CD4-positive, alpha-beta T cell treated with Interleukin-1 beta for 1 hour (primary cell): ENCODE data around the gene LYPD1.
"Not testable (repeated sequence)": the region's sequence is repeated elsewhere in the genome, so short reads cannot be mapped to it uniquely, and the experiment has no call there.

Source experiments
- DNase-seq, 2 donors: peaks; one replicate each; pipeline ENCODE4 v3.0.0-alpha.2; 2020 to 2022

Gene LYPD1, protein sequence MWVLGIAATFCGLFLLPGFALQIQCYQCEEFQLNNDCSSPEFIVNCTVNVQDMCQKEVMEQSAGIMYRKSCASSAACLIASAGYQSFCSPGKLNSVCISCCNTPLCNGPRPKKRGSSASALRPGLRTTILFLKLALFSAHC

GRCh38 chr2:132669908-132670495 lies at the start of gene LYPD1:
Gene LYPD1, minus strand, starts transcription at chr2:132670205. Its CDS starts 273 bp downstream, at chr2:132669932.
- no peak for DNase-seq

DNA sequence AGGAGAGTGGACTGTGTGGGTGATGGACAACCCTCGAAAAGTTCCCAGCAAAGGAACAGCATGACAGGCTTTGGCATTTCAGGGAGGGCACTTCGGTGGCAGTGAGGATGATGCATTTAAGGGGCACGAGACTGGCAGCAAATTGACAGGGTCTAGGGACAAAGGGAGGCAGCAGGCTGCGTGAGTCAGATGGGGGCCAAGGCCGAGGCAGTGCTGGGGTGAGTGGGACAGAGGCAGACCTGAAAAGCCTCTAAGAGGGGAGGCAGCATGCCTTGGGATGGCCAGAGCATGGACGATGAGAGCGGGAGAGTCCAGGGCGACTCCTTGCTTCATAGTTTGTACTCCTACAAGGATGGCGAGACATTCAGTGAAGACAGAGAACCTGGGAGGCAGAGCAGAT lies 49.5 kb upstream of the LYPD1 start:
- no peak for DNase-seq

DNA sequence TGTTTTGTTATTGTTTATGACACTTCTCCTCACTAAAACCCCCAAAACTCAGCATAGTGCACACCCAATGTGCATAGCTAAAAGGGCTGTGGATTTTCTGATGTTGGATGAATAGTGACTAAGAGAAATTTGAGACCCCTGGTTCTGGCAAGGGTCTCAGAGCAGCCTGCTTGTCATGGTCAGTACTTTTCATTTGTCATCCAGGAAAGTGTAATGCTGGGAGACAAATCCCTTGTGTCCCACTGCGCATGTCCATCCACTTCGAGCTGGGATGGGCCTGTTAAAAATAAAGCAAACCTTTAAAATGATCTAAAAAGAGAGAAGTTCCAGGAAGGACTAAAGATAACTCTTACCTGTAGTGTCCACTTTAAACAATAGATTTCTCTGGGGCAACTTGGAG lies 46.9 kb upstream of the LYPD1 start:
- DNase-seq = no peak

DNA sequence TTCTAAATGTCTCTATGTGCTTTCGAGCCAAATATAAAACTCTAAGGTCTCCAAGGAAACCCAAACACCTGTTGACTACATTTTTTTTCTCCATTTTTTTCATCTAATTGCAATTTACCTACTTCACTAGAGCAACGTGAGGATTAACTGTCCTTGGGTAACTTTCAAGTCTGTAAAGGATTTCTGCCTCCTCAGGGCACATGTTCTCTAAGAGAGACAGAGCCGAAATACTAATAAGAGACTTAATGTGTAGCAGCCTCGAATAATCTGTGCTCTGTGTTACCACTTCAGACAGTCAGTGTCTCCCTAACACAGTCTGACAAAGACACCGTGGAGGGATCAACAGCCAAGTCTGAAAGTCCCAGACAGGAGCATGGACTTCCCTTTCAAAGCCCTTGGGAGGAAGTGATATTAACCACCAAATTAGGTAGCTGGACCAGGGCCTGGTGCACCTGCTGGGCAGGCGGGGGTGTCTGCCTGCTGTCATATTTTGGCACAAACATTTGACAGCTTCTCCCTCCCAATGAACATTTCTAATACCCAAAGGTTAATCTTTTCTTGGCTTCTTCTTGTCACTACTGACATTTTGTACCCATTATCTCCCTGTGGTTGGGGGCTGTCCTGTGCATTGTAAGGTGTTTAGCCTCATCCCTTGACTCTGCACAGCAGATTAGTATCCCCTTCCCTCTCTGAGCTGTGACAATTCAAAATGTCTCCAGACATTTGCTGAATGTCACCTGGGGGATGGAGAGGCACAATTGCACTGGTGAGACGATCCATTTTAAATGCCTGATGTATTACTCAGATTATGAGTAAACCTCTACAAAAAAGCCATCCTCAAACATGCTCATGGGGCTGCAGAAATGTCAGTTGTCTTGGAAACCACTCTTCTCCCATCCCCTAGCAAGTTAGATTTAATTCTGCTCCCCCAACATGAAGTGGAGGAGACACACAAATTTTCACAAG lies 45.7 kb upstream of the LYPD1 start:
- no peak for DNase-seq

DNA sequence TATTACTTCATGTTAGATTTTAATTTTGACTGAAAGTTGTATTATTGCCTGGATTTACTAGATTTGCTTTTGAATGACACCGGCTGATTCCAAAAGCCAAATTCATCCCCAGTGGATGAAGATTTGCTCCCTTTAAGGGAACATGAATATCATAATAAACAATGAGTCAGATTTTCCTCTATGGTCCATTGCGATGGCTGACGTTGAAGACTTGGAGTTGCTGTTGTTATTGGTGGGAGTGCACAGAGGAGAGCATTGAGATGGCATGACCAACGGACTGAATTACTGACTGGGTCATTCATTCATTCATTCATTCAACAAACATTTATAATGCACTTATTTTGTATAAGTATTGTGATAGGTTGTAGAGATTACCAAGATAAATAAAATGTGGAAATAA lies 33.4 kb upstream of the LYPD1 start:
- no peak for DNase-seq

DNA sequence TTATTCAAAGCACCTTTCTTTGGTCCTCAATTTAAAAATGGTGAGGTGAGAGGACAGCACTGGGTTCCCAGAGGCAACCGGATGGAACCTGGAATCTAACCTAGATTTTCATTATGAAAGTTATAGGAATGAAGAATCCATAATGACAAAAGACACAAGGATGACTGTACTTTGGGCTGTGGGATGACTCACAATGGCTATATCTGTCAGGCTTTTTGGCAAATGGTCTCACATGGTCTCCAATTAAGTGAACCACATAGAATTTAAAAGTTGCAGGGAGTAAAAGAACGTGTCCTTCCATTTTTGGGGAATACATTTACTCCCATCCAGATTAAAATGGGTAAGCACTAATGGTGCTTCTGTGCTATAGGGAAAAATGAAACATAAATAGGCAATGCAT lies 31.8 kb upstream of the LYPD1 start:
- no peak for DNase-seq

DNA sequence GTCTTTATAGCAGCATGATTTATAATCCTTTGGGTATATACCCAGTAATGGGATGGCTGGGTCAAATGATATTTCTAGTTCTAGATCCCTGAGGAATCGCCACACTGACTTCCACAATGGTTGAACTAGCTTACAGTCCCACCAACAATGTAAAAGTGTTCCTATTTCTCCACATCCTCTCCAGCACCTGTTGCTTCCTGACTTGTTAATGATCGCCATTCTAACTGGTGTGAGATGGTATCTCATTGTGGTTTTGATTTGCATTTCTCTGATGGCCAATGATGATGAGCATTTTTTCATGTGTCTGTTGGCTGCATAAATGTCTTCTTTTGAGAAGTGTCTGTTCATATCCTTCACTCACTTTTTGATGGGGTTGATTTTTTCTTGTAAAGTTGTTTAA lies 29.8 kb upstream of the LYPD1 start:
- DNase-seq = not testable (repeated sequence)

DNA sequence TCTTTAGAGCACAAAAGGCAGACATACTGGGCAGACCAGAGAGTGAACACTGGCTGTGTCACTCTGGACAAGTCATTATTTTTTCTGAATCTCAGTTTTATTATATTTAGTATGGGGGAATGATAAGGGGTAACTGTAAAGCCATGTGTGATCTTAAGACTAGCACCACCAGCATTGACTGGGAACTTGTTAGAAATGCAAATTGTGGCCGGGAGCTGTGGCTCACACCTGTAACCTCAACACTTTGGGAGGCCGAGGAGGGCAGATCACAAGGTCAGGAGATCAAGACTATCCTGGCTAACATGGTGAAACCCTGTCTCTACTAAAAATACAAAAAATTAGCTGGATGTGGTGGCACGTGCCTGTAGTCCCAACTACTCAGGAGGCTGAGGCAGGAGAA lies 28.3 kb upstream of the LYPD1 start:
- DNase-seq = not testable (repeated sequence)

DNA sequence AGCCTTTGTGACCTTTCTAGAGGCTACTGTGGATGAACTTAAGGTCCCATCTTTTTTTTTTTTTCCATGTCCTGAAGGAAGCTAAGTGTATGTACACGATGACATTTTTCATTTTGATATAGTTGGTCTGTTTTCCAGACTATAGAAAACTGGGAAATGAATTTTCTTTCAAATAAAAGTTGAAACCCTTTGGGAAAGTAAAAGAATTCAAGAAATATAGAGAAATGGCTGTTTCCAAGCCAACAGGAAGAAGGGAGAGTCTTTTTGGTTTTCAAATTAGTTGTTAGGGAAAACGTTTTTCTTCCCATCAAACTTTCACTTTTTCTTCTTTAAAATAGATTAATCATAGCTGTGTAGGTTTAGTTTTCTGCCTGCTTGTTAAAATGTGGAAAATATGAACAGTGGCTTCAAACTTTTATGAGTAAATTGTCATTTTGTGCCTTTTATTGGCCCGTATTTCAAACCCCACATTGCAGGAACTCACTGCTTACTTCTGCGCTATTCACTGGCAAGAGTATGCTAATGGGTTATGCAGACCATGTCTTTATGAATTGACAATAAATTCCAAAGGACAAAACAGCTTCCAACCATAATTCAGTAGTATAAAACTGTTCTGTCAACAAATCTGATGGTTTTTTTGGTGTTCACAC lies 27.7 kb upstream of the LYPD1 start:
- DNase-seq = no peak

- no peak for DNase-seq
These were observed 22.8 kb upstream of the LYPD1 start for GRCh38 chr2:132692816-132693215.

DNA sequence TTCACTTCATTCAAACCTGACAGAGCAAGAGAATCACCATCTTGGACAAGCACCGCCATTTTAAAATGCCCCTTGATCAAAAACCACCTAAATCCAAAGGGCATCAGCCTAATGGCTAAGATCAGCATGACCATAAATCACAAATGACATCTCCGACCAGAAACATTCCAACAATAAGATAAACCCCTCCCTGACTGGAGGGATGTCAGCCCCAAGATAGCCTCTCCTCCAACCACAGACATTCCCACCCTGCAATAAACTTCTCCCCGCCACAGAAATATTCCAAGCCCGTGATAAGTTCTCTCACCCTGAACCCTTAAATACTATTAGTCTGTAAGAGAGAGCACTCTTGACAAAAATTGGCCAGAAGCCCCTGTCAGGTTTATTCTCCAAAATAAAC lies 21.6 kb upstream of the LYPD1 start:
- no peak for DNase-seq

DNA sequence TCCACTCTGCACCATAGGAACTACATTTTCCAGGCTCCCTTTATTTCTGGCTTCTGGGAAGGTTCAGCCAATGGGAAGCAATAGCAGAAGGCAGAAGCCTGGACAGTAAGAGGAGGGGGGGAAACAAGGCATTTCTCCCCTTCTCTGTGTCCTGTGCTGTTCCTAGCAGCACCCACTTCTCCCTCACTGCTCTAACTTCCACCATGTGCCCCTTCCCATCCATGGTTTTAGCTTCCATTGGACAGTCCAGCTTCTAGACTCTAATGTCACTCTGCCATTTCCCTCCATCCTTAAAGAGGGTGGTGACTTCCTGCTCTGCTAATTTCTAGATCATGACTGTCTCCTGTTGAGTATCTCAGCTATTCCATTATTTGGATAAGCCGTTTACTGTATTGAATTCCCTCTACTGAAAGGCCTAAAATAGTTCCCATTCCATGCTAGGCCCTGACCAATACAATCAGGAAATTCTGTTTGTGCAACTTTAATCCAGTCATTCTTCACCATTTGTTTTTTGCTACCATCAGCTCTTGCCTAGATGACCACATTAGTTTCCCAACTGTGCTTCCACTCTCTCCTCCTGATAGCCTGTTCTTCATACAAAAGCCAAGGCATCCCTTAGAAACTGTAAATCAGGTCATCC lies 20.8 kb upstream of the LYPD1 start:
- DNase-seq = no peak

- no peak for DNase-seq
These were observed 11.8 kb upstream of the LYPD1 start for GRCh38 chr2:132681766-132682165.

DNA sequence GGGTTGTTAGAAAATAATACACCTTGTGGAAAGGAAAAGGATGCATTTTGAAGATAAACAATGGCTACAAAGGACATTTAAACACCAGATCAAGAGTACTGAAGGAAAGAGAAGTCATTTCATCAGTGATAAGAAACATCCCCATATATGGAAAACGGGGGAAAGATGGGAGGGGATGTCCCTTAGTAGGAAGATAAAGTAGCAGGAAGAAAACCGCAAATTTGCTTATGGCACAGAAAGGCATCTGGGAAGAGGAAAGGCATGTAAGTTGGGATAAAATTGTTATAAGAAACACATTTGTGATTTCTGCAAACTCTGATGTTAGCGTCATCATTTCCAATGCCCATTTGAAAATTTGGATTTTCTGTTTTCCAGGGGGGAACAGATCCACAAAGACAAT lies 10.5 kb upstream of the LYPD1 start:
- DNase-seq = no peak

DNA sequence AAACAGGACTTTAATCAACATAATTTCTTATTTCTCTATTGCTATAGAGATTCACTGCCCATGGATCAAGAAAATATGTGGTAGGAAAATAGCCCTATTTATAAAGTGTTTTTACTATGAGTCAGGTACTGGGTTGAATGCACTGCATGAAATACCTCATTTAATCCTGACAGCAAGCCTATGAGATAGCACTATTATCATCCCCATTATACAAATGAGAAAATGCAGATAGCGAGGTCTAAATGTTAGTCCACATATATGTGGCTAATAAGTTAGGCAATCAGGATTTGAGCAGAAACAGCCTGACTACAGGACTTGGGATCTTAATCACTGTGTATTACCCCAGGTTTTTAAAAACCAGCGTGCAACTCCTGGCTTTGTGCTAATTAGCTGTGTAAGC lies 8.5 kb upstream of the LYPD1 start:
- no peak for DNase-seq

GRCh38 chr2:132677661-132678060 lies 7.7 kb upstream of the LYPD1 start:
- DNase-seq = no peak

DNA sequence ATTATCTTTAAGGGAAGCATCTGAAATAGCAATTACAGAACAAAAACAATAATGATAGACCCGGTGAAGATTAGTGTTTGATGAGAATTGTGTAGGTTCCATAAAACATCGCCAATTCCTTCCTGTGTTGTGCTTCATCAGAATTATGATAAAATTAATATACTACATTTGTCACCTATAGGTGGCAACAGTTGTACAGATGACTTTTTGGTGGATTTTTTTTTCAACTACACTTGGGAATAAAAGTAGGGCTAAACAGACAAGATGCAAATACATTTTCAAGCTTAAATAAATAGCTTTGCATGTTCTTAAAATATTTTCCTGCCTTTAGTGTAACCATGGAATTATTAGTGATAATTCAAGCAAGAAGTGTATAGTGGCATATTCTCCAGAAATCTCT lies 7.0 kb upstream of the LYPD1 start:
- no peak for DNase-seq

- DNase-seq = no peak
These were observed 1.3 kb upstream of the LYPD1 start for GRCh38 chr2:132671151-132671835.

DNA sequence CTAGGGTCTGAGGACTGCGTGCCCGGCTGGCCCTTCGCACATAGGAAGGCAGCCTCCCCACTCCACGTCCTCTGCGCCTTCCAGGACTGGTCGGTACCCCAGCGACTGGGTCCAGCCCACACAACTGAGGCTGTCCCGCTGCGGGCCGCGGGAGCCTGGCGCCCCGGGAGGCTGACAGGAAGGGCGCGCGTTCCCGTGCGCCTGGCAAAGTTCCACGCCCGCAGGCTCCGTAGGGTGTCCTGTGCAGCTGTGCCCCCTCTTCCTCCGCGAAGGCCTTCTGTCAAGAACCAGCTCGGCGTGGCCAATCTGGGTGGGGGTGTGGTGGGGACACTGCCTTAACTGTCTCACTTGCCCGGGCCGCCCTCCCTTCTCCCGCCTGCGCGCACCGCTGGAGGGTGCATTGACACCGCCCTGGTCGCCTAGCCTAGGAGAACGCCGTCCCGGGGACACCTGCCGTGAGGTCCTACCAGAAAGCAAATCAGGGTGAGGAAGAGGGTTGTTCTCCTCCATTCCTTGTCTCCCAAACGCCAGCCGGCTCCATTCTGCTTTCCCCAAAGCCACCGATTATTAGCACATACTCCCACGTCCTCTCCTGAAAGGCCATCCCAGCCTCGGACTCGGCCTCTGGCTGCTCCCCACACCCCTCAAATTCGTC lies 618 bp upstream of the LYPD1 start:
- no peak for DNase-seq

DNA sequence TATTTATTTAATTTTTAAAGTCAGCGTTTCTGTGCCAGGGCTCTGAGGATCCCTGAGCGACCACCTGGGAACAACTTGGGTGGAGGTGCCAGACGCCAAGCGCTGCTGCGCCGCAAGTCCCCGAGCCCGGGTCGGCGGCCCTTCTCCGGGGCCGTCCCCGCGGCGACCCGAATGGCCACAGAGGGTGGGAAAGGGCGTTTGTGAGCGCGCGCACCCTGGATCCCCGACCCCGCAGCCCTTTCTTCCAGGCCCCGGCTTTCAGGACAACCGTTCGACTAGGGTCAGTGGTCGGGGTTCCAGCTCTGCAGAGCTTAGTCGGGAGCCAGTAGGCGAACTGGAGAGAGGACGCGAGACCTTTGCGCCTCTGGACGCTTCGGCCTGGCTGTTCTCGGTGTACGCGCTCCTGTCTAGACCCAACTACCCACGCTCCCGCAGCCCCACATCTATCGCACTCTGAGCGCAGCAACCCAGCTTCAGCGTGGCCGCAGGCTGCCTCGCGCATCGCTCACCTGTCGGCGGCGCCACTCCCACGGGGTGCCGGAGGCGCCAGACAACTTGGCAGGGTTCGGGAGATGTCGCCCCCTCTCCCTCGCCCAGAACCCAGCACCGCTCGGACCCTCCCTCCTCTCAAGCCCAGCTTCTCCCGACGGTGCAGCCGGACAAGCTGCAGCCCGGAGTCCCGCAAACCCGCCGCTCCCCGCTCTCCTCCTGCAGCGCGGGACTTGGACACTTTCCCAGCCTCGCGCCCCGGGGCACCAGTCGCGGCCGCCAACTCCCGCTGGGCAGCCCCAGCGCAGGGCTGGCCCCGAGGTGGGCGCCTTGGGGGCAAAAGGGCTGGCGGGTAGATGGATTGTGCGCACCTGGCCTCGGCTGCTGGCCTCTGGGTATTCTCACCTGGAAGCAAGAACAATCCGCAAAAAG lies 758 bp downstream of the LYPD1 start:
- no peak for DNase-seq
